Thymus (tissue), 11 donors: ENCODE results near the gene CEP295NL. TPM values are rescaled to one million over a fixed set of nuclear protein-coding genes. Genes with fewer than 3 reads are reported as not detected.

Source experiments
- DNase-seq, 9 donors: peaks; one replicate each; pipeline ENCODE4 v3.0.0-alpha.2; 2013; ENCODE audit warnings: low spot score in 9 of 9, low read depth in 6 of 9, missing footprints in 1 of 9
- H3K27ac ChIP-seq, 2 donors: one replicate each; pipeline ENCODE4 v1.5.1; 2013; ENCODE audit warnings: control low read depth in 1 of 2, low read depth in 1 of 2, low read length in 1 of 2, mild to moderate bottlenecking in 1 of 2, moderate library complexity in 1 of 2
- H3K27me3 ChIP-seq, 2 donors: one replicate each; pipeline ENCODE4 v1.5.1; 2013; ENCODE audit warnings: low read length in 1 of 2; ENCODE audit not compliant: control insufficient read depth in 2 of 2, insufficient read depth in 1 of 2
- H3K36me3 ChIP-seq, 2 donors: one replicate each; pipeline ENCODE4 v1.5.1; 2013; ENCODE audit warnings: low read length in 1 of 2, mild to moderate bottlenecking in 1 of 2, moderate library complexity in 1 of 2; ENCODE audit not compliant: control insufficient read depth in 2 of 2, insufficient read depth in 2 of 2
- H3K4me1 ChIP-seq, 2 donors: one replicate each; pipeline ENCODE4 v1.5.1; 2013; ENCODE audit warnings: low read length in 2 of 2; ENCODE audit not compliant: control insufficient read depth in 2 of 2, insufficient read depth in 2 of 2
- H3K4me3 ChIP-seq, 2 donors: one replicate each; pipeline ENCODE4 v1.5.1; 2013; ENCODE audit warnings: low read length in 2 of 2, control low read depth in 1 of 2, mild to moderate bottlenecking in 1 of 2
- H3K9me3 ChIP-seq, 2 donors: one replicate each; pipeline ENCODE4 v1.5.1; 2013; ENCODE audit warnings: low read length in 1 of 2, mild to moderate bottlenecking in 1 of 2; ENCODE audit not compliant: control insufficient read depth in 2 of 2, insufficient read depth in 1 of 2
- WGBS: extraction: QIAGEN DNeasy Blood & Tissue Kit; methylation state at CpG from one replicate; pipeline ENCODE4 v1.1.7; 2013; 5-methylcytosine and 5-hydroxymethylcytosine counted together
- polyA plus RNA-seq: library from polyadenylated mRNA; stranded (reverse); fragments of 200-250 nt; gene quantifications from one replicate; pipeline ENCODE4 v1.2.3, GENCODE V29; 2013
- total RNA-seq: library from RNA; stranded (reverse); fragments of 120-200 nt; gene quantifications from one replicate; pipeline ENCODE4 v1.2.4, GENCODE V29; 2013
- donor health status: healthy.

The CEP295NL gene
- total and polyA plus RNA-seq, 2 donors = 0.38 to 0.50 TPM

GRCh38 chr17:78933025-78933958 is 30.3 kb upstream of the CEP295NL start:
- Histone ChIP-seq H3K4me3 (no peak overlapping the region), H3K4me1 (peaks cover 0 to 22% of the 10 kb centered on the region in 2 donors)
- no peak for DNase-seq

GRCh38 chr17:78929908-78930775 is 27.1 kb upstream of the CEP295NL start:
- Histone ChIP-seq H3K9me3 (no peaks in the 10 kb centered on the region), H3K27me3 (peaks cover 0 to 6% of the 10 kb centered on the region in 2 donors), H3K27ac (no peak overlapping the region), H3K4me3 (no peak overlapping the region), H3K4me1 (peaks cover 5 to 28% of the 10 kb centered on the region in 2 donors), H3K36me3 (no peaks in the 10 kb centered on the region)
- WGBS = 86% methylated on average over 31 of the region's 31 CpGs
- no peak for DNase-seq

More at GRCh38 chr17:78933025-78933958, 30.3 kb upstream of the CEP295NL start:
- 85% methylated on average over 18 of the region's 18 CpGs for WGBS
- Histone ChIP-seq H3K9me3 (no peaks in the 10 kb centered on the region), H3K27me3 (no peaks in the 10 kb centered on the region), H3K36me3 (no peaks in the 10 kb centered on the region), H3K27ac (peak overlapping the region in 1 of 2 donors; percentile 4)

- 41% methylated on average over 33 of the region's 33 CpGs for WGBS
- H3K36me3 ChIP-seq = peaks cover under 1 to 14% of the 10 kb centered on the region in 2 donors
- no peaks in the 10 kb centered on the region for H3K9me3 ChIP-seq
- peaks cover 0 to 6% of the 10 kb centered on the region in 2 donors for H3K27me3 ChIP-seq
- H3K4me3 ChIP-seq = peak overlapping the region; percentile 48 to 87
- peaks cover 23 to 40% of the 10 kb centered on the region in 2 donors for H3K4me1 ChIP-seq
- H3K27ac ChIP-seq = peak overlapping the region; percentile 4 to 58
- DNase-seq = no peak
Measured at GRCh38 chr17:78925662-78926555, 22.9 kb upstream of the CEP295NL start.

- H3K4me3 ChIP-seq = peak within 1 kb of the TSS; percentile 61 to 87
- DNase-seq = peak in 8 of 9 donors; percentile 72 to 93 (median 80)
- peak within 1 kb of the TSS; percentile 65 to 74 for H3K27ac ChIP-seq
- peaks cover 28 to 47% of the 10 kb centered on the region in 2 donors for H3K4me1 ChIP-seq
- no peaks in the 10 kb centered on the region for H3K9me3 ChIP-seq
- peaks cover 3 to 19% of the 10 kb centered on the region in 2 donors for H3K36me3 ChIP-seq
- WGBS = under 1% methylated on average over 52 of the region's 52 CpGs
- peaks cover 0 to 6% of the 10 kb centered on the region in 2 donors for H3K27me3 ChIP-seq
Measured at GRCh38 chr17:78925234-78925633, 22.2 kb upstream of the CEP295NL start, which contains the start of gene TIMP2. TSS of gene TIMP2 (minus strand) at chr17:78925387. CDS start at chr17:78925088, 299 bp downstream.

GRCh38 chr17:78924481-78925151 is 21.6 kb upstream of the CEP295NL start:
- DNase-seq = peak in 1 of 9 donors; percentile 39
- under 1% methylated on average over 64 of the region's 64 CpGs for WGBS
- peak overlapping the region; percentile 61 to 87 for H3K4me3 ChIP-seq
- H3K27me3 ChIP-seq = peaks cover 0 to 6% of the 10 kb centered on the region in 2 donors
- no peaks in the 10 kb centered on the region for H3K9me3 ChIP-seq
- peaks cover 34 to 53% of the 10 kb centered on the region in 2 donors for H3K4me1 ChIP-seq
- peak overlapping the region; percentile 65 to 74 for H3K27ac ChIP-seq
- H3K36me3 ChIP-seq = peaks cover 3 to 19% of the 10 kb centered on the region in 2 donors

- DNase-seq = peak in 8 of 9 donors; percentile 60 to 90 (median 79)
- H3K4me3 ChIP-seq = peak overlapping the region; percentile 61 to 87
- H3K27me3 ChIP-seq = peaks cover 0 to 6% of the 10 kb centered on the region in 2 donors
- H3K27ac ChIP-seq = peak overlapping the region; percentile 22 to 86
- WGBS = 2% methylated on average over 28 of the region's 28 CpGs
- H3K9me3 ChIP-seq = no peaks in the 10 kb centered on the region
- peaks cover 3 to 19% of the 10 kb centered on the region in 2 donors for H3K36me3 ChIP-seq
- peaks cover 34 to 59% of the 10 kb centered on the region in 2 donors for H3K4me1 ChIP-seq
Measured at GRCh38 chr17:78923660-78924453, 20.9 kb upstream of the CEP295NL start.

- WGBS = 64% methylated on average over 13 of the region's 13 CpGs
- Histone ChIP-seq H3K4me1 (peaks cover 41 to 68% of the 10 kb centered on the region in 2 donors), H3K36me3 (peaks cover 3 to 19% of the 10 kb centered on the region in 2 donors), H3K9me3 (no peaks in the 10 kb centered on the region), H3K4me3 (peak overlapping the region; percentile 61 to 87), H3K27me3 (peaks cover 0 to 6% of the 10 kb centered on the region in 2 donors), H3K27ac (peak overlapping the region; percentile 61 to 86)
- DNase-seq = peak in 1 of 9 donors; percentile 36
Measured at GRCh38 chr17:78922816-78923498, 20.0 kb upstream of the CEP295NL start.
